HG03457 (cell line): Measurements from ENCODE around the gene FGFR2.

Source experiments
- ATAC-seq: cut with Tn5 transposase; IDR thresholded peaks from one replicate; pipeline ENCODE4 v1.9.1; 2021; ENCODE audit warnings: moderate number of reproducible peaks; ENCODE audit not compliant: unreplicated experiment

FGFR2 gene

GRCh38 chr10:121611393-121612159, 13.3 kb upstream of the FGFR2 start:
- no peak for ATAC-seq

DNA sequence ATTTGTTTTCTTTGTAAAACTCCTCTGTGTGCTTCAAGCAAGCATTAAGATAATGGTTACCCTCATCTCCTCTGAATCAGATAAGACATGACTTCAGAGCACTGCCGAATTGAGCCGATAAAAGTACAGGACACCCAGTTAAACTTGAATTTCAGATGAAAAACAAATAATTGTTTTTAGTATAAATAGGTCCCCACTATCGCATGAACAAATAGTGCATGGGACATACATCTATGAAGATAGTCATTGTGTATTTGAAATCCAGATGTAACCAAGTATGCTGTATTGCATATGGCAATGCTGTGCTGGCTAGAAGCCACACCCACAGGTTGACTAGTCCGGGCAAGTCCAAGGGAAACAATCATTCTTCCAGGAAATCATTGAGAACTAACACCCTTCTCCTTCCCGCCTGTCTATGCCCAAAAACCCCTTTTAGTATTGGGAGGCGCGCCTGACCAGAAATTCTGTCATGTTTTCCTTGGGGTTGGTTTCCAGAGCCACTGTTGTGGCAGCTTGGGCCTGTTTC, 12.6 kb upstream of the FGFR2 start:
- no peak for ATAC-seq

GRCh38 chr10:121609426-121610380, 11.5 kb upstream of the FGFR2 start:
- ATAC-seq = no peak

GRCh38 chr10:121608469-121609190, 10.4 kb upstream of the FGFR2 start:
- no peak for ATAC-seq

DNA sequence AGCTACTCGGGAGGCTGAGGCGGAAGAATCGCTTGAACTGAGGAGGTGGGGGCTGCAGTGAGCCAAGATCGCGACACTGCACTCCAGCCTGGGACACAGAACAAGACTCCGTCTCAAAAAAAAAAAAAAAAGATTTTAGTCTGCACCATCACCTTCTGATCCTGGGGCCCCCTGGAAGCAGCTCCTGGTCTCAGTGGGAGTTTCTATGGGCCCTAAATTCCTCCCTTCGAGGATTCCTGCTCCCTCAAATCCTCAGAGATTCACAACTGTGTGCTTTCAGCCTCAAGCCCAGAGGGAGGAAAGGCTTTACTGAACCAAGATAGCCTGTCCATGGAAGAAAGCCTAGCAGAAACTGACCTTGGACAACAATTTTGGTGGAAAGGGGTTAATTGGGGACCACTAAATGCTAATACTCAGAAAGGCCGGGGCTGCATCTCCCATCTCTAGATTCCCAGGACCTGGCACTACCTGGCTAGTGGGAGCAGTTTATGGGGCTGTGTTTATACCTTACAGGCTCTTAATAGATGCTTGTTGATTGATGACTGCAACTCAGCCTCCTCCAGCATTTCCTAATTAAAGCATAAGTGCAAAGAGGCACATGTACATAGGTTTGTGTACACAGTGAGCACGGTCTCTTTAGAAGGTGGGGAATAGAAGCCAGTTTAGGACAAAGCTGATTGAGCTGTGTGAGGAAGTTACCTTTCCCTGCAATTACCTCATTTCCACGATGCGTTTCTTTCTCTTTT, 9.2 kb upstream of the FGFR2 start:
- ATAC-seq = no peak

DNA sequence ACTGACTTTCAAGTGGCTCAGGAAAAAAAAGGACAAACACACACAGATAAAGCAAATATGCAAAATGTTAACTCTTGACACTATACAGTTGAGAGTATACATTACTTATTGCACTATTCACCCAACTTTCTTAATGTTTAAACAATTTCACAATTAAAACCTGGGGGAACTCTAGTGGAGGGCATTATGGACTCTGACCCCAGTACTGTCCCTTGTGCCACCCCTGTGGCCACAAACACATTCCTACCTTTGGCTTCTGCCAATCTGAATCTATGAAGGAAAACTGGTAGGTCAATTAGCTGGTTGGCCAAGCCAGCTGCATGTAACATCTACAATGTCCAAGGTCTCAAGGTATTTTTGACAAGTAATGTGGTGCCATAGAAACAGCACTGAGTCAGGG, 7.5 kb upstream of the FGFR2 start:
- ATAC-seq = no peak

- ATAC-seq = no peak
These were observed 3.2 kb upstream of the FGFR2 start for GRCh38 chr10:121601458-121601857.

- no peak for ATAC-seq
These were observed 2.4 kb upstream of the FGFR2 start for GRCh38 chr10:121600611-121601010.

- no peak for ATAC-seq
These were observed 1.7 kb upstream of the FGFR2 start for GRCh38 chr10:121599947-121600346.

- ATAC-seq = no peak
These were observed 561 bp downstream of the FGFR2 start for GRCh38 chr10:121597504-121598262.

DNA sequence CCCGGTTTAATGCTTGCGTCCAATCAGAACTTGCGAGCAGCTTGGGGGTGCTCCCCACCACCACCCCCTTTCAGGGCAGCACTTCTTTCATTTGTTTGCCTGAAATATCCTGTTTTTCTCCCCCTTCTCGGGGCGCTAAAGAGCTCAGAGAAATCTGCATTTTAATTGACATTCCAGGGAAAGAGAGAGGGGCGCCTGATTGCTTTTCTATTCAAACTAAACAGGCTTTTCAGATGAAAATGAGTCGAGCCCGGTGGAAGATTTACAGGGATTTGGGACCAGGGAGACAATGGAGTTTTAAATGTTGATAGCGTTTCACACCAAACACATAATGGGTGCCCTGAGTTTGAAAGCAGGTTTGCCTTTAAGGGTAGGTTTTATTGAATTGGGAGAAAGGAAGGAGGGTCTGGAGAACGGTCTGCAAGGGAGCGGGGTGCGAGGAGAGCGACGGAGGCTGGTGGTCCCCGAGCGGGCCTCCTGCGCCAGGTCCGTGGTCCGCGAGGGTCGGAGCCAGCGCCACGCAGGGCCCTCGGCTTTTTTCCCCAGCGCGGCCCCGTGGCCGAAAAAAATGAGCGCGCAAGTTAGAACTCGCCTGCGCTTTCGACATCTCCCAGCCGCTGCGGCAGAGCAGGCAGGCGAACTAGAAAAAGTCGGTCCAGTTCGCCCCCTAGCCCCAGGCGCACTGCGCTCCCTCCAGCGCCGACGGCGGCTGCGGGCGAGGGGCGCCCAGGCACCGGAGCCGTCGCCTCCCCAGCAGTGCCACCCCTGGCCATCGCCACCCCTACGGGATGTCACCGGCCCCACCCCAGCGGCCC, 1.3 kb downstream of the FGFR2 start:
- ATAC-seq = no peak

DNA sequence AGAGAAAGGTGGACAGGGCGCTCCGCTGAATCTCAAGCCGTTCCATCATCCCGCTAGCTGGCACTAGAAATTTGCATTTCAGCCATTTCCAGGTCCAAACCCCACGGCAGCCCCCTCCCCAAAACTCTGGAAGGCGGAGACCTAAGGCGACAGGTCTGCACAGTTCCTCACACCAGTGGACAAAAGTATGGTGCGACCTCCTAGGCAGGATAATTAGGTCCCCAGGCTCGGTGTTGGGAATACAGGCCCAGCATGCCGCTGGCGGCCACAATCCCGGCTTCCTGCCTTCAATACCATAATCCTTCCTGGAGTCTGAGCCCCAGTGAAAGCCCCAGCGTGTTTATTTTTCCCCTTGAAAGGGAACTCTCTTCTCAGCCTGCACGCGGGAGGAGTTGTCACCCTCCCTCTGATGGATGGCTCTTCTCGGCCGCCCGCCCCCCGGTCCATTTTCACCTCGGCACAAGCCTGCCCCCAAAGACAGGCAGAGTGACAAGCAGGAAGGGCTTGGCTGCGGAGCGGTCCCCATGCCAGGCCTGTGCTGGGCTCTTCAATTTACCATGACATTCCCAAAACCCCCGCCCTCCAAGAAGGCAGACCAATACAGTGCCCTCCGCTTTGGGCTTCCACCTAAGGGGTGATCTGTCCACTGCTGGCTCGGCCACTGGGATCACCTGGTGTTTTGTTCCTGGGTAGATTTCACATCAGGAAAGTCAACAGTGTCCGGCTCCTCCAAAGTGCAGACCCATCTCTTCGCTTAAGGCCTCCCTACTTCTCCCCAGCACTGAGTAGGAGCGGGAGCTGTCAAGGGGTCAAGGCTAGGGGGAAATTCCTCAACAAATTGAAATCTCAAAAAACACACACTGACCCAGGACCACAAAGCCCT, 2.2 kb downstream of the FGFR2 start:
- no peak for ATAC-seq

DNA sequence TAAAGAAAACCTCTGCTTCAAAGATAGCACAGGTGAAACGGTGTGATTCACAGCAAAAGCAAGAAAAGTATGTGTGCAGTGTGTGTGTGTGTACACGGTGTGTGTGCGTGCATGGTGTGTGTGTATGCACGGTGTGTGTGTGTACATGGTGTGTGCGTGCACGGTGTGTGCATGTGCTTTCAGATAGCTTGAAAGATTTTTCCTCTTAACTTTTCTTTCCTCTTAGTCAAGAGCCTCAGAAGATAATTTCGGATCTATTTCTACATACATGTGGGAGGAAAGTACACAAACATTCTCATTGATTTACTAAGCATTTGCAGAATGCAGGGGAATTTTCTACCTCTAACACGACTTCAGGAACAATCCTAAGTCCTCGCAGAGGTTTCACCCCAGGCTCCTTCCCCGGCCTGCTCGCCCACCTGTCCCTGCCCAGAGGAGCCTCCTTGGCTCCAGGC, 2.9 kb downstream of the FGFR2 start:
- ATAC-seq = no peak

- no peak for ATAC-seq
These were observed 3.5 kb downstream of the FGFR2 start for GRCh38 chr10:121594623-121595350.

GRCh38 chr10:121594076-121594475, 4.2 kb downstream of the FGFR2 start:
- ATAC-seq = no peak

DNA sequence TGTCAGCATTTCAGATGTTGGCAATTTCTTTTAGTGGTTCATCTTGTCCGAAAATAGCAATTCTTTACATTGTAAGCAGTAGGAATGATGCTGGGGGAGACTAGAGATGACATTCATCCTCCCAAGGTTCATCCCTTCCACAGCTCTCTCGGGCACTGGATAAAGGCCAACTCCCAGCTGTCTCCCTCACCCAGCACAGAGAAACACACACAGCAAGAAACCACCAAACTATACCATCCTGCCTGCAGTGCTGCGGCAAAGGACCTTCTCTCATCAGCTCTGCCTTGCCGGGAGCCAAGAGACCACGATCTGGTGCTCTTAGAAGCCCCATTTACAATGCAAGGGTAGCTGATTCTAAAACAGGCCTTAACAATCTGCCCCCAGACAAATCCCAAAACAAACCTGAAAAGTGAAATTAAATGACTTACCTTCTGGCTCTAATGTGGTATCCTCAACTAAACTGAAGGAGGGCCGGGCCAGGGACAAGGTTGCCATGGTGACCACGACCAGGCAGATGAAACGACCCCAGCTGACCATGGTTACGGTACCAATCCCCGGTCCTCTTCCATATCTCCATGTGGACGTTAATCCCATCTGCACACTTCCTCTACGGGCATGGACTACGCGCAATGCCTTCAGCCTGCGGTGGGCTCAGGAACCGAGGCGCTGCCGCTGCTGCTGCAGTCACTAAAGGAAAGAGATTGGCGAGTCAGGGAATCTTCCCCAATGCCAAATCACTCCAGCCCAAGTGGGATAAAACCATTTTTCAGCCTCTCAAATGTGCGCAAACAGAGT, 4.8 kb downstream of the FGFR2 start:
- ATAC-seq = no peak
